ENCODE data around the gene TMCC2. TPM values are rescaled to one million over a fixed set of nuclear protein-coding genes. Genes with fewer than 3 reads are reported as not detected.
A peak's percentile ranks its signal among the peaks of the same experiment; 100 is the strongest.

Gene TMCC2
- total and polyA plus RNA-seq, 10 donors: 0.74 to 146 (median 7.7) TPM

GRCh38 chr1:205257735-205258134 lies 30.0 kb downstream of the TMCC2 start:
- WGBS, 5 donors: 77 to 88% (median 82%) methylated on average over 2 of the region's 2 CpGs

GRCh38 chr1:205258261-205258691 lies 30.5 kb downstream of the TMCC2 start:
- 64 to 74% (median 66%) methylated on average over 5 to 7 of the region's 7 CpGs for WGBS, 5 donors
- intact Hi-C loops (cut with DNase I; ENCODE audit: low total_unique reads): loop anchor here (5.0 kb wide), 1 partner anchor 276 kb away; no protein-coding TSS in a partner anchor

More at GRCh38 chr1:205257735-205258134, 30.0 kb downstream of the TMCC2 start:
- Histone ChIP-seq H3K9me3 (no peaks in the 10 kb centered on the region), H3K4me1 (peaks cover 0 to 48% (median 23%) of the 10 kb centered on the region in 6 donors), H3K4me3 (peak overlapping the region in 1 of 8 donors; percentile 17), H3K27ac (no peak overlapping the region), H3K36me3 (no peaks in the 10 kb centered on the region), H3K27me3 (replicated peaks in 1 of 7) (no peaks in the 10 kb centered on the region)
- intact Hi-C loops (cut with DNase I; ENCODE audit: low total_unique reads): loop anchor here (5.0 kb wide), 1 partner anchor 275 kb away; no protein-coding TSS in a partner anchor
- no peak for DNase-seq
- TF ChIP-seq POLR2A (IDR thresholded peaks at IDR 0.05) (no peak), CTCF (IDR thresholded peaks at IDR 0.05 in 8 of 11, conservative IDR thresholded peaks at IDR 0.05 in 3 of 11) (no peak), POLR2AphosphoS5 (IDR thresholded peaks at IDR 0.05) (no peak)

GRCh38 chr1:205258719-205259118 lies 31.0 kb downstream of the TMCC2 start:
- no peak for DNase-seq
- Histone ChIP-seq H3K36me3 (no peaks in the 10 kb centered on the region), H3K27ac (no peak overlapping the region), H3K9me3 (no peaks in the 10 kb centered on the region), H3K27me3 (replicated peaks in 1 of 7) (no peaks in the 10 kb centered on the region), H3K4me3 (peak overlapping the region in 1 of 8 donors; percentile 12), H3K4me1 (peaks cover 0 to 52% (median 25%) of the 10 kb centered on the region in 6 donors)
- no peak for TF ChIP-seq POLR2A (IDR thresholded peaks at IDR 0.05)
- TF ChIP-seq POLR2AphosphoS5 (IDR thresholded peaks at IDR 0.05): no peak
- no peak for TF ChIP-seq CTCF (IDR thresholded peaks at IDR 0.05 in 8 of 11, conservative IDR thresholded peaks at IDR 0.05 in 3 of 11)
- intact Hi-C loops (cut with DNase I; ENCODE audit: low total_unique reads): loop anchor here (5.0 kb wide), 1 partner anchor 276 kb away; no protein-coding TSS in a partner anchor
- WGBS, 5 donors: 84 to 93% (median 87%) methylated on average over 7 to 8 of the region's 8 CpGs

More at GRCh38 chr1:205258261-205258691, 30.5 kb downstream of the TMCC2 start:
- H3K36me3 ChIP-seq: no peaks in the 10 kb centered on the region
- no peak overlapping the region for H3K27ac ChIP-seq
- TF ChIP-seq CTCF (IDR thresholded peaks at IDR 0.05 in 8 of 11, conservative IDR thresholded peaks at IDR 0.05 in 3 of 11) (no peak), POLR2AphosphoS5 (IDR thresholded peaks at IDR 0.05) (no peak), POLR2A (IDR thresholded peaks at IDR 0.05) (no peak)
- peak overlapping the region in 1 of 8 donors; percentile 17 for H3K4me3 ChIP-seq
- H3K9me3 ChIP-seq: no peaks in the 10 kb centered on the region
- no peaks in the 10 kb centered on the region for H3K27me3 ChIP-seq (replicated peaks in 1 of 7)
- no peak for DNase-seq
- peaks cover 0 to 52% (median 25%) of the 10 kb centered on the region in 6 donors for H3K4me1 ChIP-seq

GRCh38 chr1:205259324-205259832 lies 31.6 kb downstream of the TMCC2 start:
- intact Hi-C loops (cut with DNase I; ENCODE audit: low total_unique reads): loop anchor here (5.0 kb wide), 1 partner anchor 277 kb away; no protein-coding TSS in a partner anchor
- Histone ChIP-seq H3K4me3 (peak overlapping the region in 1 of 8 donors; percentile 12), H3K9me3 (no peaks in the 10 kb centered on the region), H3K4me1 (peaks cover 0 to 52% (median 25%) of the 10 kb centered on the region in 6 donors), H3K27ac (no peak overlapping the region), H3K27me3 (replicated peaks in 1 of 7) (no peaks in the 10 kb centered on the region), H3K36me3 (no peaks in the 10 kb centered on the region)
- no peak for DNase-seq
- TF ChIP-seq POLR2AphosphoS5 (IDR thresholded peaks at IDR 0.05): peak in 1 of 3 donors; percentile 46
- no peak for TF ChIP-seq POLR2A (IDR thresholded peaks at IDR 0.05)
- WGBS, 5 donors: 33 to 68% (median 56%) methylated on average over 10 of the region's 10 CpGs

Measured in spleen (tissue), 11 donors.